HL-60 (cell line): ENCODE data around the gene TIMP4.

Experiments
- REST ChIP-seq: IDR thresholded peaks from 2 replicates; pipeline ENCODE4 v1.6.1; 2012; ENCODE audit warnings: low read depth; ENCODE audit not compliant: insufficient replicate concordance
- SPI1 ChIP-seq: IDR thresholded peaks from 2 replicates; pipeline ENCODE4 v1.6.1; 2012; ENCODE audit warnings: low read depth, mild to moderate bottlenecking, borderline replicate concordance
- TF ChIP-seq, protein P1 (sequence below): IDR thresholded peaks from one replicate; pipeline ENCODE4 v1.5.1; 2011; ENCODE audit warnings: low read length, control low read depth, inconsistent platforms; ENCODE audit not compliant: insufficient read depth

DNA sequence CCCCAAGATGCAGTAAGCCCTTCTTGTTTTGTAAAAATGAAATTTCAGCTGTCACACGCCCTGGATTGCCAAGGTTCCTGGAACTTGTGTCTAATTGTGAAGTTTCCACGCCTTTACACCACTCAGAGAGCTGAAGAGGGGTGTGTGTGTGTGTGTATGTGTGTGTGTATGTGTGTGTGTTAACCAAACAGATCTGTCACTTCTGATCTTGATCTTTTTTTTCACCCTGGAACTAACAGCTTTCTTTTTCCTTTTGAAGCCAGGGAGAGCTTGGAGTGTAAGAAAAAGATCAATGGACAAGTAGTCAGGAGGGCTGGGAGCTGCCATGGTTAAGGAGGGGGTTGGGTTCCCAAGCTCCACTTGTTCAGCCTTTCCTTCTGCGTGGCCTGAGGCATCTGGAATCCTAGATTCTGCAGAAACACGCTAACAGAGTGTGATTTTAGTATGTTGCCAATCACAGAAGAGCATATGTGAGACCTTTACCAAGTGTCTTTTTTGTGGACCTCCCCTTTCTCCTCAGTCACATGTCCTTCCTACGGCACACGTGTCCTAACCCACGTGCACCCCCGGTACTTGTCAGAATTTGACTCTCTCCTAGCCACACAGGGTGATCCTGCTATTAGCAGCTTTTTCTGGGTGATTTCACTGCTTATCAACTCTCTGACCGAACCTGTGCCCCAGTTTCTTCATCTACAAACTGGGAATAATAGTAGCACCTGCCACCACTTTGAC lies 11.5 kb downstream of the TIMP4 start:
- TF ChIP-seq, protein P1, sequence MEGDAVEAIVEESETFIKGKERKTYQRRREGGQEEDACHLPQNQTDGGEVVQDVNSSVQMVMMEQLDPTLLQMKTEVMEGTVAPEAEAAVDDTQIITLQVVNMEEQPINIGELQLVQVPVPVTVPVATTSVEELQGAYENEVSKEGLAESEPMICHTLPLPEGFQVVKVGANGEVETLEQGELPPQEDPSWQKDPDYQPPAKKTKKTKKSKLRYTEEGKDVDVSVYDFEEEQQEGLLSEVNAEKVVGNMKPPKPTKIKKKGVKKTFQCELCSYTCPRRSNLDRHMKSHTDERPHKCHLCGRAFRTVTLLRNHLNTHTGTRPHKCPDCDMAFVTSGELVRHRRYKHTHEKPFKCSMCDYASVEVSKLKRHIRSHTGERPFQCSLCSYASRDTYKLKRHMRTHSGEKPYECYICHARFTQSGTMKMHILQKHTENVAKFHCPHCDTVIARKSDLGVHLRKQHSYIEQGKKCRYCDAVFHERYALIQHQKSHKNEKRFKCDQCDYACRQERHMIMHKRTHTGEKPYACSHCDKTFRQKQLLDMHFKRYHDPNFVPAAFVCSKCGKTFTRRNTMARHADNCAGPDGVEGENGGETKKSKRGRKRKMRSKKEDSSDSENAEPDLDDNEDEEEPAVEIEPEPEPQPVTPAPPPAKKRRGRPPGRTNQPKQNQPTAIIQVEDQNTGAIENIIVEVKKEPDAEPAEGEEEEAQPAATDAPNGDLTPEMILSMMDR, result no peak
- TF ChIP-seq SPI1 (no peak), REST (no peak)
